IgD-negative memory B cell (primary cell): ENCODE data around the gene VPS37B. TPM values are rescaled to one million over a fixed set of nuclear protein-coding genes. Genes with fewer than 3 reads are reported as not detected.

ENCODE experiments used
- H3K27ac Mint-ChIP-seq, 3 donors: one replicate each; pipeline ENCODE4 v1.8.0; 2020 to 2022; ENCODE audit warnings: mild to moderate bottlenecking in 3 of 3, mixed read lengths in 3 of 3, moderate library complexity in 1 of 3
- H3K27me3 Mint-ChIP-seq: one replicate; pipeline ENCODE4 v1.8.0; 2021; ENCODE audit warnings: mixed read lengths
- H3K36me3 Mint-ChIP-seq: one replicate; pipeline ENCODE4 v1.8.0; 2020; ENCODE audit warnings: mild to moderate bottlenecking, mixed read lengths
- H3K4me1 Mint-ChIP-seq, 3 donors: one replicate each; pipeline ENCODE4 v1.8.0; 2020 to 2022; ENCODE audit warnings: mixed read lengths in 3 of 3, mild to moderate bottlenecking in 1 of 3
- H3K4me3 Mint-ChIP-seq, 4 donors: one replicate each; pipeline ENCODE4 v1.8.0; 2020 to 2022; ENCODE audit warnings: mild to moderate bottlenecking in 4 of 4, mixed read lengths in 4 of 4, moderate library complexity in 3 of 4
- H3K9me3 Mint-ChIP-seq, 3 donors: one replicate each; pipeline ENCODE4 v1.8.0; 2020 to 2021; ENCODE audit warnings: mixed read lengths in 3 of 3, mild to moderate bottlenecking in 1 of 3
- polyA plus RNA-seq: library from polyadenylated mRNA; unstranded; fragments of 300-500 nt; fragmentation: Illumina TruSeq; gene quantifications from one replicate; pipeline ENCODE4 v1.2.3, GENCODE V29; 2021

VPS37B gene
- polyA plus RNA-seq, 1 donor from 2014 or later: 48.1 TPM

DNA sequence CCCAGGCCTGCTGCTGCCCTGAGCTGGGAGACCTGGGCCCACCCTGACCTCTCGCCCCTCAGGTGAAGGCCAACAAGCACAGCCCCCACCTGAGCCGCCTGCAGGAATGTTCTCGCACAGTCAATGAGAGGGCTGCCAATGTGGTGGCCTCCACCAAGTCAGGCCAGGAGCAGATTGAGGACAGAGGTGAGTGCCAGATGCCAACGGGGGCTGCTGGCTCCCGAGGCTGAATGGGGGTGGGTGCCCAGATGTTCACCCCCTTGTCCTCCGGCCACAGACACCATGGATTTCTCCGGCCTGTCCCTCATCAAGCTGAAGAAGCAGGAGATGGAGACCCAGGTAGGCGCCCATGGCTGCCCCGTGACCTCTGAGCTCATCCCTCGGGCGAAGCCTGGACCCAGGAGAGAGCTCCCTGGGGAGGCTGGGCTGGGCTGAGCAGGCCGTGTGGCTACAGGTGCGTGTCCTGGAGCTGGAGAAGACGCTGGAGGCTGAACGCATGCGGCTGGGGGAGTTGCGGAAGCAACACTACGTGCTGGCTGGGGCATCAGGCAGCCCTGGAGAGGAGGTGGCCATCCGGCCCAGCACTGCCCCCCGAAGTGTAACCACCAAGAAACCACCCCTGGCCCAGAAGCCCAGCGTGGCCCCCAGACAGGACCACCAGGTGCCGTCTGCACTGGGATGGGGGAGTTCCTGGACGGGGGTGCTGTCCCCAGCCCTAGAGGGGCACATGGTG lies 34.9 kb downstream of the VPS37B start:
- peak overlapping the region in 2 of 3 donors; percentile 76 to 84 for H3K27ac Mint-ChIP-seq
- H3K4me3 Mint-ChIP-seq: no peak overlapping the region
- H3K9me3 Mint-ChIP-seq: no peaks in the 10 kb centered on the region
- H3K4me1 Mint-ChIP-seq: peaks cover 13 to 24% (median 23%) of the 10 kb centered on the region in 3 donors
- no peaks in the 10 kb centered on the region for H3K27me3 Mint-ChIP-seq
- H3K36me3 Mint-ChIP-seq: no peaks in the 10 kb centered on the region

DNA sequence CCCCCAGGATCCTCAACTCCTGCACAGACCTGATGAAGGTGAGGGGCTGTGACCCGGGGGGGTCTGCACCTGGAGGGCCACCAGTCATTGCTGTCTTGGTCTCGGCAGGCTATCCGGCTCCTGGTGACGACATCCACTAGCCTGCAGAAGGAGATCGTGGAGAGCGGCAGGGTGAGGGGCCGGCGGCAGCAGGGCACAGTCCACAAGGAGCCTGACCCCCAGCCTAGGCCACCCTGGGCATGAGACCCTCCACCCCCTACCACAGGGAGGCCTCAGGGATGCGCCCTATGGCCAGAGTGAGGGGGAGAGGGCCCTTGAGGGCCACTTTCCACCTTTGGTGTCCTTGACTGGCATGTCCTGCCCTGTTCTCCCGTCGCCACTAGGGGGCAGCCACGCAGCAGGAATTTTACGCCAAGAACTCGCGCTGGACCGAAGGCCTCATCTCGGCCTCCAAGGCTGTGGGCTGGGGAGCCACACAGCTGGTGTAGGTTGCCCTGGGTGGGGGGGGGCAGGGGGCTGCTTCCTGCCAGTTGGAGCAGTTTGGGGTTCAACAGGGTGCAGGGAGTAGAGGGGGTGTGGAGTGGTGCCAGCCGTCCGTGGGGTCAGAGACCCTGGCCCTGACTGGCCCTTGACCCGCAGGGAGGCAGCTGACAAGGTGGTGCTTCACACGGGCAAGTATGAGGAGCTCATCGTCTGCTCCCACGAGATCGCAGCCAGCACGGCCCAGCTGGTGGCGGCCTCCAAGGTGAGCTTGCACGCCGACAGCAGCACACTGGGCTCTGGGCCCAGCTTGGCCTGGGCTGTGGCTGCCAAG lies 35.7 kb downstream of the VPS37B start:
- Mint-ChIP-seq H3K27me3 (no peaks in the 10 kb centered on the region), H3K36me3 (no peaks in the 10 kb centered on the region), H3K4me3 (peak overlapping the region in 1 of 4 donors; percentile 57), H3K9me3 (no peaks in the 10 kb centered on the region), H3K27ac (peak overlapping the region in 2 of 3 donors; percentile 53 to 82), H3K4me1 (peaks cover 11 to 20% (median 16%) of the 10 kb centered on the region in 3 donors)

DNA sequence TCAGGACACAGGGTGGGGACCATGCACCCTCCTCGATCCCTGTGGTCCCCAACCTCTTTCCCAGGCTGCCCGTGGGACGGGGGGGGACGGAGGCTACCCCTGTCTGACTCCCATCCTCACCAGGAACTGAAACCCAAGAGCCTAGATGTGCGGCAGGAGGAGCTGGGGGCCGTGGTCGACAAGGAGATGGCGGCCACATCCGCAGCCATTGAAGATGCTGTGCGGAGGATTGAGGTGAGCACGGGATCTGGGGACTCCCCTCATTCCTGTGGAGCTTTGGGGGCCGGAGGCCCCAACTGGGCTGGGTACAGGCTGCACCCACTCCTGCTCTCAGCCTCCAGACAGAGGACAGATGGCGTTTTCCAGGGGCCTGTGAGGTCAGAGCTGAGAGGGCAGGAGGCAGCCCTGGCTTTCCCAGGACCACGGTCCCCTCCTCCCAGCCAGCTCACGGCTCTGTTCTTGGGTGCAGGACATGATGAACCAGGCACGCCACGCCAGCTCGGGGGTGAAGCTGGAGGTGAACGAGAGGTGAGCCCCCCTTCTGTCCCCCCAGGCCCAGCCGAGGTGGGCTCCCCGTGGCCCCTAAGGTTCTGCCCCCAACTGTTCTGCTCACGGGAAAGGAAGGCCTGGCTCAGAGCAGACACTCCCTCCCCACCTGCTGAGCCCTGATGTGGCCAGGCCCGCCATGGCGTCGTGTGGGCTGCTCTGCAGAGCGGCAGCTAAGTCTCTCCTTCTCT lies 36.5 kb downstream of the VPS37B start:
- no peaks in the 10 kb centered on the region for H3K9me3 Mint-ChIP-seq
- H3K36me3 Mint-ChIP-seq: no peaks in the 10 kb centered on the region
- peak overlapping the region in 1 of 4 donors; percentile 65 for H3K4me3 Mint-ChIP-seq
- peak overlapping the region; percentile 45 to 81 (median 80) for H3K27ac Mint-ChIP-seq
- peaks cover 9 to 15% (median 11%) of the 10 kb centered on the region in 3 donors for H3K4me1 Mint-ChIP-seq
- no peaks in the 10 kb centered on the region for H3K27me3 Mint-ChIP-seq

DNA sequence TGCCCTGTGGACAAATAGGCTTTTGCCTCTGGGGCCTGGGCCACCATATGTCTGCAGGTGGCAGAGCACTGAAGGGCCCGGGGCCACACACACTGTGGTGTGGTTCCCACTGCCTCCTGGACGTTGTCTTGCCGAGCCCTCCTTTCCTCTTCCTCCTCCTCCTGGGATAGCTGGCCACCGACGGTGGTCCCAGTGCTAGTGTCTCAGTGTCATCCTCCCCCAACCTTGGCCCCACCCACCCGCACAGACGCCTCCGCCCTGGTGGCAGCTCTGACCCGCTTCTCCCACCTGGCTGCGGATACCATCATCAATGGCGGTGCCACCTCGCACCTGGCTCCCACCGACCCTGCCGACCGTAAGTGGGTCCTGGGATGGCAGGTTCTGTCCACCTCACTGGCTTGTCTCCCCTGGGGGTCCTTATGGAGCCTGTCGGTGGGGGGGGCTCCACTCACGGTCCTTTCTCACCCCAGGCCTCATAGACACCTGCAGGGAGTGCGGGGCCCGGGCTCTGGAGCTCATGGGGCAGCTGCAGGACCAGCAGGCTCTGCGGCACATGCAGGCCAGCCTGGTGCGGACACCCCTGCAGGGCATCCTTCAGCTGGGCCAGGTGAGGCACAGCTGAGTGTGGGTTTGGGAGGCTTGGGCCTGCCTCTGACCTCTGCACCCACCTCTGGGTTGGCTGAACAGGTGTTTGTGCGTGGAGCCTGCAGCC lies 37.2 kb downstream of the VPS37B start:
- H3K4me3 Mint-ChIP-seq: peak overlapping the region in 1 of 4 donors; percentile 65
- H3K9me3 Mint-ChIP-seq: no peaks in the 10 kb centered on the region
- peaks cover 9 to 12% (median 10%) of the 10 kb centered on the region in 3 donors for H3K4me1 Mint-ChIP-seq
- H3K36me3 Mint-ChIP-seq: no peaks in the 10 kb centered on the region
- no peaks in the 10 kb centered on the region for H3K27me3 Mint-ChIP-seq
- H3K27ac Mint-ChIP-seq: peak overlapping the region; percentile 77 to 81 (median 80)

DNA sequence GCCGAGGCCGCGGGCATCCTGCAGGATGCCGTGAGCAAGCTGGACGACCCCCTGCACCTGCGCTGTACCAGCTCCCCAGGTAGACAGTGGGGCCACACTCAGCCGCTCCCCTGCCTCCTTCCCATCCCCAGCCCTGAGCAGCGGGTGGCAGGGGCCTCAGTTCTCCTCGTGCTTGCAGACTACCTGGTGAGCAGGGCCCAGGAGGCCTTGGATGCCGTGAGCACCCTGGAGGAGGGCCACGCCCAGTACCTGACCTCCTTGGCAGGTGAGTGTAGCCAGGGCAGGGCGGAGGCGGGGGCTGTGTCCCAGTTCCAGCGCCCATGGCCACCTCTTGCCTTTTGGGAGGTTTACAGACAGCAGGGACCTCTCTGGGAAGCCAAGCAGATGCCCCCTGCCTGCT lies 37.8 kb downstream of the VPS37B start:
- H3K9me3 Mint-ChIP-seq: no peaks in the 10 kb centered on the region
- peak overlapping the region in 1 of 3 donors; percentile 77 for H3K27ac Mint-ChIP-seq
- no peaks in the 10 kb centered on the region for H3K36me3 Mint-ChIP-seq
- H3K27me3 Mint-ChIP-seq: no peaks in the 10 kb centered on the region
- H3K4me3 Mint-ChIP-seq: no peak overlapping the region
- peaks cover 5 to 9% (median 6%) of the 10 kb centered on the region in 3 donors for H3K4me1 Mint-ChIP-seq

DNA sequence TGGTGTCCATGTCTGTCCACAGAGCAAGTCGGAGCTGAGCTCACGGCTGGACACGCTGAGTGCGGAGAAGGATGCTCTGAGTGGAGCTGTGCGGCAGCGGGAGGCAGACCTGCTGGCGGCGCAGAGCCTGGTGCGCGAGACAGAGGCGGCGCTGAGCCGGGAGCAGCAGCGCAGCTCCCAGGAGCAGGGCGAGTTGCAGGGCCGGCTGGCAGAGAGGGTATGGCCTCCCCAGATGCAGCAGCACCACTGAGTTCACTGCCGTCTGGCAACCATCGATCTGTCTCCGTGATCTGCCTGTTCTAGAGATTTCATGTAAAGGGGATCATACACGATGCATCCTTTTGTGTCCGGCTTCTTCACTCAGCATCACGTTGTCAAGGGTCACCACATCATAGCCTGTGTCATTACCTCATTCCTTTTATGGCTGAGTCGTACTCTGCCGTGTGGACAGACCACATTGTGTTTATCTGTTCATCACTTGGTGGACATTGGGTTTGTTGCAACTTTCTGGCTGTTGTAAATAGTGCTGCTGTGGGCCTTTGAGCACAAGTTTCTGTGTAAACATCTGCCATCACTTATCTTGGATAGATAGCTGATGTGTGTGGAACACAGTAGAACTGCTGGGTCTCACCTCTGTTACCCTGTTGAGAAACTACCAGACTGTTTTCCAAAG lies 38.8 kb downstream of the VPS37B start:
- no peaks in the 10 kb centered on the region for H3K27me3 Mint-ChIP-seq
- no peak overlapping the region for H3K4me3 Mint-ChIP-seq
- H3K4me1 Mint-ChIP-seq: peaks cover 0 to 2% (median under 1%) of the 10 kb centered on the region in 3 donors
- H3K27ac Mint-ChIP-seq: peak overlapping the region in 2 of 3 donors; percentile 28 to 72
- no peaks in the 10 kb centered on the region for H3K9me3 Mint-ChIP-seq
- no peaks in the 10 kb centered on the region for H3K36me3 Mint-ChIP-seq

DNA sequence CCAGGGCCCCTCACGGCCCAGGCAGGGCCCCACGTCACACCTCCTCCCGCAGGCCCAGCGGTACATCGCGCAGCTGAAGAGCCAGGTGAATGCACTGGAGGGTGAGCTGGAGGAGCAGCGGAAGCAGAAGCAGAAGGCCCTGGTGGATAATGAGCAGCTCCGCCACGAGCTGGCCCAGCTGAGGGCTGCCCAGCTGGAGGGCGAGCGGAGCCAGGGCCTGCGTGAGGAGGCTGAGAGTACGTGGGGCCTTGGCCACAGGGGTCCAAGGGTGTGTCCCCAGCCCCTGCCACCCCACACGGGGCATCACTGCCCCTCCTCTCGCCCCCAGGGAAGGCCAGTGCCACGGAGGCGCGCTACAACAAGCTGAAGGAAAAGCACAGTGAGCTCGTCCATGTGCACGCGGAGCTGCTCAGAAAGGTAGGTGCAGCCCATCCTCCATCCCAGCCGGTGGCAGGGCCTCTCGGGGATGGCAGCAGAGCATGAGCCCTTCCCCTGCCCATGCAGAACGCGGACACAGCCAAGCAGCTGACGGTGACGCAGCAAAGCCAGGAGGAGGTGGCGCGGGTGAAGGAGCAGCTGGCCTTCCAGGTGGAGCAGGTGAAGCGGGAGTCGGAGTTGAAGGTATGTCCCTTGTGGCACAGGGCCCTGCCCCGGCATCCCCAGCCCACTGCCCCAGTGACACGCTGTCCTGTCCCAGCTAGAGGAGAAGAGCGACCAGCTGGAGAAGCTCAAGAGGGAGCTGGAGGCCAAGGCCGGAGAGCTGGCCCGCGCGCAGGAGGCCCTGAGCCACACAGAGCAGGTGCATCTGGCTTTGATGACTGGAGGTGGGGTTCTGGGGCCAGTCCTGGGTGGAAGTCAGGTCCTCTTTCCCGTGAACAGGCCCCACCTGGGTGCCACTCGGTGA lies 39.7 kb downstream of the VPS37B start:
- Mint-ChIP-seq H3K27me3 (no peaks in the 10 kb centered on the region), H3K27ac (peak overlapping the region in 1 of 3 donors; percentile 62), H3K36me3 (no peaks in the 10 kb centered on the region), H3K4me1 (peaks cover 0 to 2% (median 0%) of the 10 kb centered on the region in 3 donors), H3K4me3 (no peak overlapping the region), H3K9me3 (no peaks in the 10 kb centered on the region)

DNA sequence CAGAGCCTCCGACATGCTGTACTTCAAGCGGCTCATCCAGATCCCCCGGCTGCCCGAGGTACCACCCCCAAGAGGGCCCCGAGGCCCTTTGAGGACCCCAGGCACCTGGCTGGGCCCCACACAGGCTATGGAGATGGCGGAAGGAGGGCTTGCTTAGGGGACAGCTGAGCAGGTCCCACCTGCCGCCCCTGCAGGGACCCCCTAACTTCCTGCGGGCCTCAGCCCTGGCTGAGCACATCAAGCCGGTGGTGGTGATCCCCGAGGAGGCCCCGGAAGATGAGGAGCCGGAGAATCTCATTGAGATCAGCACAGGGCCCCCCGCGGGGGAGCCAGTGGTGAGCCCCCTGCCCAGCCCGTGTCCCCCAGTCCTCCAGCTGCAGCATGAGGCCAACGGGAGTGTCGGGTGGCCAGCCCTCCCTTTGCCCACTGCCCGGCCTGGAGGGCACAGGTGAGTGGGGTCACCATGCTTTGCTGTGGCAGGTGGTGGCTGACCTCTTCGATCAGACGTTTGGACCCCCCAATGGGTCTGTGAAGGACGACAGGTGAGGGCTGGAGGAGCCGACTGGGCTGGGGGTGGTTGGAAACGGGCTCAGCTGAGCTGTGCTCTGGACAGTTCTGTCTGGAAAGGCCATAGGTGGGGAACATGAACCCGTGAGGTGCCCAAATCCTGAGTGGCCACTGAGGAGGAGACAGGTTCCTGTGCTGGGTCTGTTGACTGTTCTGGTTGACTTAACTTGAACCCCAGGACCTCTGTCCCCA lies 40.7 kb downstream of the VPS37B start:
- Mint-ChIP-seq H3K4me3 (no peak overlapping the region), H3K4me1 (peaks cover 0 to 2% (median 0%) of the 10 kb centered on the region in 3 donors), H3K27me3 (no peaks in the 10 kb centered on the region), H3K9me3 (no peaks in the 10 kb centered on the region), H3K27ac (peak overlapping the region in 2 of 3 donors; percentile 39 to 62), H3K36me3 (no peaks in the 10 kb centered on the region)

DNA sequence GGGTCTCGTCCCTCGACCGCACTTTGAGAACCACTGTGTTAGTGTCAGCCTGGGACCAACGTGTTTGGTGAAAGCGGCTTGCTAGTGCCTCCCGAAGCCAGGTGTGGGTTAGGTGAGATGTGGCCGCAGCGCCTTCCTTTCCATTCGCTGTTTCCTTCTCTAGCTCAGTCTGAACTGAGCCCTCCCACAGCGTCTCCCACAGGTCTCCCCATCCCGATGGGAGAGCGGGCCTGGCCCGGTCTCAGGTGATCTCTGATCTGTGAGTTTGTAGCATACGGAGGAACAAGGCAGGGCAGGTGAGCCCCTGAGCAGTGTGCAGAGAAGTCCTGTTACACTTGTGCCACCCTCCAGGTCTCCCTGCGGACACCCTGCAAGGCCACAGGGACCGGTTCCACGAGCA lies 41.4 kb downstream of the VPS37B start:
- no peaks in the 10 kb centered on the region for H3K9me3 Mint-ChIP-seq
- H3K27me3 Mint-ChIP-seq: no peaks in the 10 kb centered on the region
- peak overlapping the region in 1 of 3 donors; percentile 25 for H3K27ac Mint-ChIP-seq
- no peaks in the 10 kb centered on the region for H3K36me3 Mint-ChIP-seq
- H3K4me3 Mint-ChIP-seq: no peak overlapping the region
- peaks cover 0 to 2% (median 0%) of the 10 kb centered on the region in 3 donors for H3K4me1 Mint-ChIP-seq

DNA sequence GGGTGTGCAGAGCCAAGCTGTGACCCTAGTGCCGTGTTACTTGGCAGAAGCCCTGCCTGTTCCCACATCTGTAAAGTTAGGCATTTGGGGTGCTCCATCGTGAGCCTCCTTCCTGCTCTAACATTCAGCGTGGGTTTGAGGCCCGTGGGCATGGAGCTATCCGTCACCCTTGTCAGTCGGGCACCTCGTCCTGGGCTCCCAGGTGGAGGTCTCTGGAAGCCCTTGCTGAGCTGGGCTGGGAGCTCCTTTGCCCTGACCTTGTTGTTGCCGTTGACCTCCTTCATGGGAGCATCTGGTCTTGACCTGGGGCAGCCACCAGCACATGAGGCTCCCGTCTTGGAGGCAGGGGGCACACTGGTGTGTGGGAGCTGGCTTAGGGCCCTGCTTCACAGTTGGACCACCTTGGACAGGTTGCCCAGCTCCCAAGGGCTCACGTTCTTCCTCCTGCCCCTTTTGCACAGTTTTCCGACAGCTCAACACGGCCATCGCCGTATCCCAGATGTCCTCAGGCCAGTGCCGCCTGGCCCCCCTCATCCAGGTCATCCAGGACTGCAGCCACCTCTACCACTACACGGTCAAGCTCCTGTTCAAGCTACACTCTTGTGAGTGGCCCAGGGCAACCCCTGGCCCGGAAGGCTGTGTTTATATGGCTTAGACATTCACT lies 42.2 kb downstream of the VPS37B start:
- H3K36me3 Mint-ChIP-seq: no peaks in the 10 kb centered on the region
- peak overlapping the region in 1 of 3 donors; percentile 11 for H3K27ac Mint-ChIP-seq
- H3K4me3 Mint-ChIP-seq: no peak overlapping the region
- H3K27me3 Mint-ChIP-seq: no peaks in the 10 kb centered on the region
- H3K9me3 Mint-ChIP-seq: no peaks in the 10 kb centered on the region
- H3K4me1 Mint-ChIP-seq: peaks cover 0 to under 1% (median 0%) of the 10 kb centered on the region in 3 donors

DNA sequence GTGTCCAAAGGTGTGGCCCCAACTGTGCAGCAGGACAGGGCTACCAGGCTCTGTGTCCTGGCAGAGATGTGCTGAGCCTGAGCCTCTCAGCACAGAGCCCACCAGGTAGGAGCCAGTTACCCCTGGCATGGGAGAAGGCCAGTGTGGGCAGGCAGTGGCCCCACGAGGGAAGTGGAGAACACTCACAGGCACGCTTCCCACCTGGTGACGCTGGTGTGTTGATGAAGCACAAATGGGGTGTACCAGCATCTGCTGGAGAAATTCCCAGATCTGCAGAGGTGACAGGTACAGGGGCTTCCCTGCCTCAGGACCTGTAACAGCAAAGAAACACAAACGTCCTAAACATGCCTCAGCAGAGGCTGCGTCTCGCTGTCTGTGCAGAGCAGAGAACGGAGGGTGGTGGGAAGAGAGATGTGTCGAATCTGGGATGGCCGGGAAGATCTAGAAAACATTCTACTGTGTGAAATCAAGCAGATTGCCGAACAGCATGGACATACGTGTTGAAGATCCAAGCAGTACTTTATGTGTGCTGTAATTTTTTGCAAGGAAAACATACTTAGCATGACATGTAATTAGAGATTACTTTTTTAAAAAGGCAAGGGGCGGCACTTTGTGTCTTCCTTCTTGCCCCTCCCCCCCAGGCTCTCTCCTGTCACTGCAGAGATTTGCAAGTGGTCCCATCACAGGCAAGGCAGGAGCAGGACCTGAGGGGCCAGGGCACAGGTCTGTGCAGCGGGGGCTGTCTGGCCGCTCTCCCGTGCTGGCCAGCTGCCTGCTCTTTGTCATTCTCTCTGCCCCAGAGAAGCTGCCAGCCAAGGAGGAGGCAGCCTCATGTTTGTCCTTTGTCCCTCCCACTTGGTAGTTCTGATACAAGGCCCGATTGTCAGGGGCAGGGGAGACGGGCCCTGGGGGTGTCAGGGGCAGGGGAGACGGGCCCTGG lies 43.3 kb downstream of the VPS37B start:
- Mint-ChIP-seq H3K27ac (peak overlapping the region in 1 of 3 donors; percentile 60), H3K4me3 (peak overlapping the region in 2 of 4 donors; percentile 27 to 60), H3K36me3 (no peaks in the 10 kb centered on the region), H3K27me3 (no peaks in the 10 kb centered on the region), H3K4me1 (no peaks in the 10 kb centered on the region), H3K9me3 (no peaks in the 10 kb centered on the region)
